T-helper 1 cell treated with Interleukin-12 subunit alpha and Interleukin-12 subunit beta and Interleukin-4 antibody, amounts not matched to agents 30 μg/mL and 1 μg/mL, for 36 hours (primary cell): Measurements from ENCODE around the gene SERTM1.

Source experiments
- H3K27ac Mint-ChIP-seq: one replicate; pipeline ENCODE4 v1.8.0; 2021; ENCODE audit warnings: mild to moderate bottlenecking, mixed read lengths
- H3K27me3 Mint-ChIP-seq: one replicate; pipeline ENCODE4 v1.8.0; 2021; ENCODE audit warnings: low read depth, mixed read lengths
- H3K36me3 Mint-ChIP-seq: one replicate; pipeline ENCODE4 v1.8.0; 2021; ENCODE audit warnings: low read depth, mixed read lengths
- H3K4me1 Mint-ChIP-seq: one replicate; pipeline ENCODE4 v1.8.0; 2021; ENCODE audit warnings: low read depth, mixed read lengths
- H3K4me3 Mint-ChIP-seq: one replicate; pipeline ENCODE4 v1.8.0; 2021; ENCODE audit warnings: mild to moderate bottlenecking, moderate library complexity, mixed read lengths
- H3K9me3 Mint-ChIP-seq: one replicate; pipeline ENCODE4 v1.8.0; 2021; ENCODE audit warnings: mixed read lengths

The SERTM1 gene

DNA sequence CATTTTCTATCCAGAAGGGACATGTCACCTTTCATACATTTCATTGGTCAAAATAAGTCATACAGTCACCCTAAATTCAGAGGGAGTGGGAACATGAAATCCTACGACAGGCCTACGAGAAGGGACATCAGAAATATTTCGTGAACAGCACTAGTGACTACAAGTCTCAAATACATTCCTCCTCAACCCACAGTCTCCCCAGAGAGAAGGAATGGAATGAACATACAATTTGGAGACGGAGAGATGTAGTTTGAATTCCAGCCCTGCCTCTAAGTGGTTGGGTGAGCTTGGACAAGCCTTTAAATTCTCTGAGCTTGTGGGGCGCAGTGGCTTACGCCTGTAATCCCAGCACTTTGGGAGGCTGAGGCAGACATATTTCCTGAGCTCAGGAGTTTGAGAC, 9.9 kb downstream of the SERTM1 start:
- Mint-ChIP-seq H3K4me1 (no peaks in the 10 kb centered on the region), H3K27me3 (no peaks in the 10 kb centered on the region), H3K27ac (no peak overlapping the region), H3K36me3 (no peaks in the 10 kb centered on the region), H3K4me3 (no peak overlapping the region), H3K9me3 (no peaks in the 10 kb centered on the region)

DNA sequence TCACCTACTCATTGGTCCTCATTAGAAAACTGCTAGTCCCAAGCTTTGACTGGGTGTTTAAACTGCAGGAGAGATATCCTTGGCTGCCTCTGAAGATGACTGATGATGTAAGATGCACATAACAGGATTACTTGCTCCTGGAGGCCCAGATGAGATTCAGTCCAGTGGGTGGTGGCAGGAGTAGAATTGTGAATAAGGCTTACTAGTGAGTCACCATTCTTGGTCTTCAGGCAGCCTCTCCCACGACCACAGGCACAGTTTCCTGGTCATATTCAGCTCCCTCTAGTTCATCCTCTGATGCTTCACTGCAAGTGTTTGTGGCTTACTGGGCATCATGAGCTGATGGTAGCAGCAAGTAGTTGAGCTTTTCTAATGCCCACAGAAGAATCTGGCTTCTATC, 12.1 kb downstream of the SERTM1 start:
- Mint-ChIP-seq H3K9me3 (no peaks in the 10 kb centered on the region), H3K4me1 (no peaks in the 10 kb centered on the region), H3K36me3 (no peaks in the 10 kb centered on the region), H3K4me3 (no peak overlapping the region), H3K27me3 (no peaks in the 10 kb centered on the region), H3K27ac (no peak overlapping the region)

DNA sequence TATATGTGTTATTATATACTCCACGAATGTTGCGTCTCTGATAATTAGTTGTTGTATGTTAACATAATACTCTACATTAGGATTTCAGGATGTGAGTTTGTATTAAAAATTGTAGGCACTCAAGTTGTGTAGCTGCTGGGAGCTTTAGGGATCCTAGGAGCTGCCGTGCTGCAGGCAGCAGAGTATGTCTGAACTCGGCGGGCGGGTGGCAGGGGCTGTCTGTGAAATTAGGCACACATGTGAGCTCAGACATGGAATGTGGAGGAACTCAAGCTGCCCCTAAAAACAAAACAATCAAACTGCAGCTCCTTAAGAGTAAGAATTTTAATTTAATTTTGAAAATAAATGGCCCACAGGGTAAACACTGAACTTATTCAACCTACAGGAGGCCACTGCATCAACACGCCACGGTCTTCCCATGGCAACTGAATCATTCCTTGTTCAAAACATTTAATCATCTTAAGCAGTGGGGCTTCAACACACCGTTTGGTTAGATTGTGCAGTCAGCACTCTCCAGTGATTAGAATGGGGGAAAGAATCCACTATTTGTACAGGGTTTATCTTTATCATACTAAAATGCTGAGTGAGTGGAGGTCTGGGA, 22.7 kb downstream of the SERTM1 start:
- Mint-ChIP-seq H3K27ac (no peak overlapping the region), H3K27me3 (peaks cover 9% of the 10 kb centered on the region), H3K36me3 (no peaks in the 10 kb centered on the region), H3K4me3 (no peak overlapping the region), H3K4me1 (no peaks in the 10 kb centered on the region), H3K9me3 (no peaks in the 10 kb centered on the region)

DNA sequence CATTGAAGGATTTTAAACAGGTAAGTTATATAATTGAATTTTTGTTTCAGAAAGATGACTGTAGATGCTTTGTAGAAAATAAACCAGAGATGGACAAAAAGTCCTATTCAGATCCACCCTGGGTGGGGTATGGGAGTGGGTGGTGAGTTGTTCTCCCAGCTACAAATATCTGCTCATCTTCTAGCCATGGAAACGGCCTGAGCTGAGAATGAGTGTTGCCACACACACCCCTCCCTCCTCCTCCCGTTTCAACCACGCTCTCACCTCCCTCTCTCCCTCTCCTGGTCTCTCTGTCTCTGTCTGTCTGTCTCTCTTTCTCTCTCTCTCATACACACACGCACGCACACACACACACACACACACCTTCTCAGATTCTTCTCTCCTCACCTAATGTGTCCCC, 26.4 kb downstream of the SERTM1 start:
- Mint-ChIP-seq H3K9me3 (no peaks in the 10 kb centered on the region), H3K27me3 (no peaks in the 10 kb centered on the region), H3K36me3 (no peaks in the 10 kb centered on the region), H3K4me3 (no peak overlapping the region), H3K27ac (no peak overlapping the region), H3K4me1 (no peaks in the 10 kb centered on the region)

DNA sequence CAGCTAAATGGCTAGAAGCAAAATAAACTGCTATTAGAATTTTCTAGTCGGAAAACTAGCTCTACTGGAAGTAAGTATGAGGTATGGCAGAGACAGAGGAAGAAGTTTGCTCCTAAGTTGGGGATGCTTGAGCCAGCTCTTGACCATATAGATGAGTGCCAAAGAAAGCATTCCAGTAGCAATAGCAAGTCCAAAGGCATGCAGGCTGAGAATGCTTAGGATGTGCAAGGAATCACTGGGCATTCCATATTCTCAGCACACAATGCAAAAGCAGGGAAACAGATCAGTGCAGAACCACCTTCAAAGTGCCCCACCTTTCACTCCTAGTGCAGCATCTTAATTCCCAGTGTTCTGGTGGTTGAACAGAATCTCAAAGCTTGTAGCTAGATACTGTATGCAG, 32.9 kb downstream of the SERTM1 start:
- peaks cover 4% of the 10 kb centered on the region for H3K27me3 Mint-ChIP-seq
- H3K27ac Mint-ChIP-seq: no peak overlapping the region
- H3K4me1 Mint-ChIP-seq: no peaks in the 10 kb centered on the region
- no peak overlapping the region for H3K4me3 Mint-ChIP-seq
- H3K36me3 Mint-ChIP-seq: no peaks in the 10 kb centered on the region
- H3K9me3 Mint-ChIP-seq: no peaks in the 10 kb centered on the region

DNA sequence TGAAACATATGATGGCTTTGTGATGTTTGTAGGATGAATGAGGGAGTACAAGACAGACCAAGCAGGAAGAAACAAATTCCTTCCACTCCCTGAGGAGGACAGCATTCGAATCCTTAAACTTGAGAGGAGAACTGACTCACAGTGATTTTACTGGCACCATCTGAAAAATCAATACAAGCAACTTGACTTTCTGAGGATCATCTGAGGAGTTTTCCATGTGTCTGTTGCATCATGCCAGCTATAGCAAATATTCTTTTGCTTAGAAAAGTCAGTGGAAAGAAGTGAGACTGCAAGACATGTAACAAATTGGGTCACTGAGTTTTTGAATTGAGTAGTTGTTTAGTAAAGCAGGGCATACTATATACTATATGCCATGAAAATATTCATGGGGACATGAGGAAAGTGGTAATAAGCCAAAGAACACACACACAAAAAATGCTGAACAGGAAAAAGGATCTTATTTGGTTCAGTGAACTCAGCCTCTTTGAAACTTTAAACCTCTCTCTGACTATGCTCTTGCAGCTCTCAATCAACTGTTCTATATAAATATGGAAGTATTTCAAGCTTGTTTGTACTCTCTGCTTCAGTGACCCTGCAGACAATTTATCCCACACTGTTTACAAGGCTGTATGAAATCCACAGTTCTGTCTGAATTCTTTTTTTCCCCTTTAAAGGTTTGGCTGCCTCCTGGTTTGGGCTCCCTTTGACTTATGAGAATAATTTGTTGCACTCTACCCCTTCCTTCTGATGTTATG, 35.5 kb downstream of the SERTM1 start:
- Mint-ChIP-seq H3K27me3 (peaks cover 7% of the 10 kb centered on the region), H3K36me3 (no peaks in the 10 kb centered on the region), H3K4me1 (no peaks in the 10 kb centered on the region), H3K27ac (no peak overlapping the region), H3K9me3 (no peaks in the 10 kb centered on the region), H3K4me3 (no peak overlapping the region)

DNA sequence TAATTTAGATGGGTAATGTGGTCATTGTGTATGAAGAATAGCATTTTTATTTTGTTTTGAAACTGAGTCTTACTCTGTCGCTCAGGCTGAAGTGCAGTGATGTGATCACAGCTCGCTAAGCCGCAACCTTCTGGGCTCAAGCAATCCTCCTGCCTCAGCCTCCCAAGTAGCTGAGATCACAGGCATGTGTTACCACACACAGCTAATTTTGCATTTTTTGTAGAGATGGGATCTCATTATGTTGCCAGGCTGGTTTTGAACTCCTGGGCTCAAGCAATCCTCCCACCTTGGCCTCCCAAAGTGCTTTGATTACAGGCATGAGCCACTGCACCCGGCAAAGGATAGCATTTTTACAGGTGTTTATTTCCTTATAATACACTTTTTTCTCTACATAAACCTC, 36.6 kb downstream of the SERTM1 start:
- no peaks in the 10 kb centered on the region for H3K4me1 Mint-ChIP-seq
- no peak overlapping the region for H3K27ac Mint-ChIP-seq
- H3K9me3 Mint-ChIP-seq: no peaks in the 10 kb centered on the region
- H3K27me3 Mint-ChIP-seq: peaks cover 7% of the 10 kb centered on the region
- H3K36me3 Mint-ChIP-seq: no peaks in the 10 kb centered on the region
- no peak overlapping the region for H3K4me3 Mint-ChIP-seq

DNA sequence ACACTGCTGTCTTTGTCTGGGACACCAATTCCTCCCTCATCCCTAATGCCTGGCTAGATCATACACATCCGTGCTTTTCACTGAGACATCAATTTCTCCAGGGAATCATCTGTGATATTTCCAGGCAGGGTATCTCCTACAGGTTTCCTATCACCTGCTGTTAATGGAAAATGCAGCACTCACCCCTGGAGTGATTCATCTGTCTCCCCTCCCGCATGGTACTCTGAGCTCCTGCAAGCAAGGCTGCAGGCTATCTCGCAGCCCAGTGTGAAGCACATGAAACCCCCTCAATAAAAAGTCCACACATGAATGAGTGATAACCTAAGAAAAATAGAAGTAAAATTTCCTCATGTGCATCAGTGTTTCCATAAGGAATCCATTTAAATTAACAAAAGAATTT, 38.5 kb downstream of the SERTM1 start:
- H3K4me3 Mint-ChIP-seq: no peak overlapping the region
- H3K27ac Mint-ChIP-seq: no peak overlapping the region
- peaks cover 3% of the 10 kb centered on the region for H3K27me3 Mint-ChIP-seq
- H3K4me1 Mint-ChIP-seq: no peaks in the 10 kb centered on the region
- H3K36me3 Mint-ChIP-seq: no peaks in the 10 kb centered on the region
- no peaks in the 10 kb centered on the region for H3K9me3 Mint-ChIP-seq

DNA sequence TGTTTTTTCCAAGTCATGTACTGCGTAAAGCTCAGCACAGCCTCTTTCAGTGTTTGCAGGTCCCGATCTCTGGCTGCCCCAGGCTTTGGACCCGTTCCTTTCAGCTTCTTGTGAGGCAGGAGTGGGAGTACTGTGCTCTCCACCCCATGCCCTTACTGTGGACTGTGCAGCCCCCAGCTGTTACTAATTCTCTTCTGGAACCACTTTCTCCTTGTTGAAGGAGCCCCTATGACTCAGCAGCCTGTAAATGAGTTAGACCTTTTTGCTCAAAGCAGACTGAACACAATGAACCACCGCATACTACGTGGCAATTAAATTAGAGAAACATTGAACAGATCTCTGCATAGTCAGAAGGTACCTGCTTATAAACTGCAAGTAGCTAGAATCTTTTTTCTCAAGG, 39.0 kb downstream of the SERTM1 start:
- Mint-ChIP-seq H3K27me3 (peaks cover 3% of the 10 kb centered on the region), H3K4me1 (no peaks in the 10 kb centered on the region), H3K27ac (no peak overlapping the region), H3K36me3 (no peaks in the 10 kb centered on the region), H3K9me3 (no peaks in the 10 kb centered on the region), H3K4me3 (no peak overlapping the region)

DNA sequence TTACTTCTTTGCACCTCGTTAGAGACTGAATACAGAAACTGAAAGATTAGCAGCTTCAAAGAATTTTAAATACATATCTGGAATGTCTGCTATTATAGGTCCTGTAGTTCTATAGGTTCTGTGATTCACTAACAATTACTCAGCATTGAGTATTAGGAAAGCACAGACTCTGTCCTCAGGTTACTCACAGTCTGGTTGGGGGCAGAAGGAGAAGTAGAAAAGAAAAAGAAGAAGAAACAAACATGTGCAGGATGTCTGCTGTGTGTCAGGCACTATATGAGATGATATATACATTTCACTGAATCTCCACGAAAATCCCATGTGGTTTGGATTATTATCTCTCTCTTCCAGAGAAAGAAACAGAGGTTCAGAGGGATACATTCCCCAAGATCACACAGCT, 40.1 kb downstream of the SERTM1 start:
- peaks cover 3% of the 10 kb centered on the region for H3K27me3 Mint-ChIP-seq
- H3K4me3 Mint-ChIP-seq: no peak overlapping the region
- no peaks in the 10 kb centered on the region for H3K4me1 Mint-ChIP-seq
- H3K36me3 Mint-ChIP-seq: no peaks in the 10 kb centered on the region
- H3K27ac Mint-ChIP-seq: no peak overlapping the region
- H3K9me3 Mint-ChIP-seq: no peaks in the 10 kb centered on the region

DNA sequence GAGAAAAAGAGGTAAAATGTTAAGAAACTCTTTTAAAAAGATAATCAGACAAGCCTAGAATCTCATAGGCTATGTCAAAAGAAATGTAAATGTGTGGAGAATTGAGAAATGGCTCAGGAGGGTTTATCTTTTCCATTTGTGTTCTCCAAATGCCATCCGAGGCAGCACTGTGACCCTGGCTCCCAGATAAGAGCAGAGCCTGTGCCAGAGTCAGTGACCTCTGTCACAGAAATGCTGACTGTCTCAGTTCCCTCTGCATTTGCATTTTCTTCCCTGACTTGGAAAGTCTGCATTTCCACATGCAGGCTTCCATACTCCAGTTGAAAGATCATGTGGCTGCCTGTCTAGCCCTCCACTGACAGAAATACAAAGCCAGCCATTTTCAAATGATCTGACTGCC, 42.0 kb downstream of the SERTM1 start:
- H3K4me1 Mint-ChIP-seq: no peaks in the 10 kb centered on the region
- H3K4me3 Mint-ChIP-seq: no peak overlapping the region
- peaks cover 3% of the 10 kb centered on the region for H3K27me3 Mint-ChIP-seq
- H3K36me3 Mint-ChIP-seq: no peaks in the 10 kb centered on the region
- H3K9me3 Mint-ChIP-seq: no peaks in the 10 kb centered on the region
- H3K27ac Mint-ChIP-seq: no peak overlapping the region

DNA sequence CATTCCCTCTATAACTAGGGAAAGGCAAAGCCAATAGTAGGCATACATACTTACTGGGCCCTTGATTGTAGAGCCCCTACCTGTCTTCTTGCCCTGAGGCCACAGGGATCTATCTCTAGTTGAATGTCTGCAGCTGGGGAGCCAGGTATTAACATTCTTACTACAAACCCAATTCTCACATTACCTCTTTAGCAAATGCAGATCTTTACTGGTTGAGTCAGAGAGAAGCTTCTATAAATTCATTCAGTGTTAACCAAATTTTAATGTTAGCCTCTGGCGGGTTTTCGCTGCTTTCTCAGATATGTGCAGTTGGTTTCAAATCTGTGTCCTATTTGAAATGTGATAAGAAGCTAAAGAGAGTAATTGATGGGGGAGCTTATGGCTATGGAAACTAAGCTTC, 43.2 kb downstream of the SERTM1 start:
- no peaks in the 10 kb centered on the region for H3K36me3 Mint-ChIP-seq
- no peak overlapping the region for H3K27ac Mint-ChIP-seq
- H3K4me3 Mint-ChIP-seq: no peak overlapping the region
- H3K9me3 Mint-ChIP-seq: no peaks in the 10 kb centered on the region
- peaks cover 7% of the 10 kb centered on the region for H3K27me3 Mint-ChIP-seq
- no peaks in the 10 kb centered on the region for H3K4me1 Mint-ChIP-seq

DNA sequence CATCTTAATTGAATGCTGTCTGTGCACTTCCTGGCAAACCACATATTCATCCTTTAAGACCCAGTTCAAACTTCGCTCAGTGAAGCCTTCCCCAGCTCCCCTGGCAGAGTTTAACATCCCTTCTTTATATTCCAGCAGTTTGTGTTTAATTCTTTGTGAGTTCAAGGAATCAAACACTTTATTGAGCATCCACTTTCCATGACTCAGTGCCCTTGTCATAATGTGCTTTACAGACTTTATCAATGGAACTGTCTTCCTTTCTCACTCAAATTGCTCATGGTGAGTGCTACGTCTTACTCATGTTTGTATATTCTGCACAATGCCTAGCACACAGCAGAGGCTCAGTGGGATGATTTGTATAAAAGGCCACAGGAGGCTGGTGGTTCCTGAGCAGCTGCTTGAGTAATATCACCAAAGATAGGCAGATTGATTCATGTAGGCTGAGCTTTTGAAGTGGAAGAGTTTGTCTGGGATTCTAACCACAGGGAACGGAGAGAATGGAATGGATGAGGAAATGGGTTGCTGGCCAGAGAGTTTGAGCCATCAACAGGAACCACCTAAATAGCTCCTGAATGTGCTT, 44.2 kb downstream of the SERTM1 start:
- no peaks in the 10 kb centered on the region for H3K9me3 Mint-ChIP-seq
- no peaks in the 10 kb centered on the region for H3K36me3 Mint-ChIP-seq
- no peak overlapping the region for H3K27ac Mint-ChIP-seq
- no peaks in the 10 kb centered on the region for H3K4me1 Mint-ChIP-seq
- peaks cover 7% of the 10 kb centered on the region for H3K27me3 Mint-ChIP-seq
- H3K4me3 Mint-ChIP-seq: no peak overlapping the region

DNA sequence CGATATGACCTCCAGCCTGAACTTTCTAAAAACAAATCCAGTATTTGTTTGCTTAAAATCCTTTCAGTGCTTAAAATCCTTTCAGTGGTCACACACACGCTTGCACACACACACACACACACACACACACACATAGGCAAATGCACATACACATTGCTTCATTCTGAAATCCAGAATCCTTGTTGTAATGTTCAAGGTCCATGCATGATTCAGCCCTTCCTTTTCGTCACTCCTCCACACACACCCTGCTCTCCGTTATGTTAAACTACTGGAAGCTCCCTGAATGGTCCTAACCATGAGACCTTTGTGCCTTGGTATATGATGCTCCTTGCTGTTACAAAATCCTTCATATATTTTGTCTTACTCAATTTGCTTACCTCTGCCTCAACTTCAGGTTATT, 44.9 kb downstream of the SERTM1 start:
- no peaks in the 10 kb centered on the region for H3K4me1 Mint-ChIP-seq

DNA sequence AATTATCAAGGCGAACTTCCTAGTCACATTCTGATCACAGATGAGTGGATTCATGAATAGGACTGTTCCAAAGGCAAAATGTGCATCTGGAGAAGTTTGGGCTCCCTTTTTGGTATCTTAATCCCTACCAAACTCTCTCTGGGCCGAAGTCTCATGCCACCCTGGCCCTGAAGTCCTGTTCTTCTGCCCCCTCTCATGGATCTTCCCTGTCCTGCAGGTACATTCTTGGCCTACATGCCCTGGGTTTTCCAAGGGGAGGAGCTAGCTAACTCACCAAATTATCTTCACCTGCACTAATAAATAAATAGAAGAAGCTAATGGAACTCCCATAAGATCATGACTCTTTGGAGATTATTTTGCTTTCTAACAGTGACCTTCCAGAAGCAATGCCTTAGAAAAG, 50.3 kb downstream of the SERTM1 start:
- H3K27me3 Mint-ChIP-seq: peaks cover 8% of the 10 kb centered on the region
- no peaks in the 10 kb centered on the region for H3K36me3 Mint-ChIP-seq
- H3K4me1 Mint-ChIP-seq: no peaks in the 10 kb centered on the region
- H3K9me3 Mint-ChIP-seq: no peaks in the 10 kb centered on the region
- H3K27ac Mint-ChIP-seq: no peak overlapping the region
- H3K4me3 Mint-ChIP-seq: no peak overlapping the region

More for the DNA sequence above, 44.9 kb downstream of the SERTM1 start:
- Mint-ChIP-seq H3K36me3 (no peaks in the 10 kb centered on the region), H3K27ac (no peak overlapping the region), H3K27me3 (peaks cover 7% of the 10 kb centered on the region), H3K4me3 (no peak overlapping the region), H3K9me3 (no peaks in the 10 kb centered on the region)
